Upper lobe of left lung (tissue), 6 donors: ENCODE results near the gene PRKACA. TPM values are rescaled to one million over a fixed set of nuclear protein-coding genes. Genes with fewer than 3 reads are reported as not detected.
"Not testable (repeated sequence)": the region's sequence is repeated elsewhere in the genome, so short reads cannot be mapped to it uniquely, and the experiment has no call there.

Source experiments
- ATAC-seq, 2 donors: fragments of 200-7000 bp; cut with Tn5 transposase; one replicate each; pipeline ENCODE4 v1.9.1; 2022; ENCODE audit warnings: mild to moderate bottlenecking in 2 of 2, moderate library complexity in 2 of 2; ENCODE audit not compliant: low FRiP score in 2 of 2
- DNase-seq, 2 donors: peaks; one replicate each; pipeline ENCODE4 v3.0.0-alpha.2; 2019 to 2020
- H3K27ac ChIP-seq, 4 donors: fragments of 200-600 bp; sonication (generic); one replicate each; pipeline ENCODE4 v1.5.1; 2016 to 2019
- H3K27me3 ChIP-seq, 4 donors: fragments of 200-600 bp; sonication (generic); one replicate each; pipeline ENCODE4 v1.5.1; 2017 to 2019
- H3K36me3 ChIP-seq, 4 donors: fragments of 200-600 bp; sonication (generic); one replicate each; pipeline ENCODE4 v1.5.1; 2016 to 2019
- H3K4me1 ChIP-seq, 4 donors: fragments of 200-600 bp; sonication (generic); one replicate each; pipeline ENCODE4 v1.5.1; 2018 to 2019
- H3K4me3 ChIP-seq, 4 donors: fragments of 200-600 bp; sonication (generic); one replicate each; pipeline ENCODE4 v1.5.1; 2017 to 2019; ENCODE audit warnings: mild to moderate bottlenecking in 2 of 4, moderate library complexity in 1 of 4
- H3K9me3 ChIP-seq, 4 donors: fragments of 200-600 bp; sonication (generic); one replicate each; pipeline ENCODE4 v1.5.1; 2018 to 2019
- CTCF ChIP-seq, 6 experiments: fragments of 450-650 bp in 4 of 6; fragments of 200-600 bp in 2 of 6; sonication (generic) in 2 of 6; IDR thresholded peaks; one replicate each; pipeline ENCODE4 v1.5.1; 2016 to 2019; ENCODE audit warnings: antibody characterized with exemption in 6 of 6
- EP300 ChIP-seq, 4 donors: sonication (generic); formaldehyde crosslinking; IDR thresholded peaks; one replicate each; pipeline ENCODE4 v1.5.1; 2017; ENCODE audit warnings: antibody characterized with exemption in 4 of 4, control low read depth in 2 of 4
- POLR2A ChIP-seq, 4 donors: fragments of 450-650 bp; IDR thresholded peaks; one replicate each; pipeline ENCODE4 v1.5.1; 2016 to 2017; ENCODE audit warnings: antibody characterized with exemption in 4 of 4, mild to moderate bottlenecking in 2 of 4
- POLR2AphosphoS5 ChIP-seq, 2 donors: sonication (generic); formaldehyde crosslinking; IDR thresholded peaks; one replicate each; pipeline ENCODE4 v1.5.1; 2017; ENCODE audit warnings: antibody characterized with exemption in 2 of 2
- WGBS, 2 donors: methylation state at CpG; one replicate each; pipeline ENCODE4 v1.1.5; 2017 to 2018; 5-methylcytosine and 5-hydroxymethylcytosine counted together
- total RNA-seq, 6 donors: library from RNA; depleted of rRNA in 4 of 6; stranded (reverse); fragments of >200 nt in 4 of 6; gene quantifications; one replicate each; pipeline versions ENCODE4 v1.1.0 to v1.2.1, GENCODE V29; 2016 to 2021
- donor health status: DM: no; HTN: no; CAD: no; lungs with moderate emphysema.
- donor health status: DM: no; HTN: yes; CAD: no; lungs with severe emphysema.

The PRKACA gene
- total RNA-seq, 6 donors from 2014 or later, result 24.1 to 107 (median 51.7) TPM

DNA sequence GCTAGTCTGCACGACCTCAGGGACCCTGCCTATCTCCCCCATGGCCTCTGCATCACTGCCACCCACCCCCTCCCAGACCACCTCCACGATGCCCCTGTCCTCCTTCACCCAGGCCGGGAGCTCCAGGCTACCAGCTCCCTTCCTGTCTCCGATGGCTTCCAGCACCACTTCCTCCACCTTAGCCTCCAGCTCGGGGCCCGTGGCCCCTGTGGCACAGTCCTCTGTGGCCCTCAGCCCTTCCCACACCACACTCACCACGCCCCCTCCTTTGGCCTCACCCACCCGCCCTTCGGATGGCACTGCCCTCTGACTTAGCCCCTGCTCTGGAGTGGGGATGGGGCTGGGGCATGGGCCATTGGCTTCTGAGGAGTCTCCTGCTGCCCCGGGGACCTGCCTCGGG is 62.8 kb downstream of the PRKACA start:
- H3K4me3 ChIP-seq, result no peak overlapping the region
- DNase-seq (no peak), ATAC-seq (no peak)
- peaks cover 0 to 19% (median 10%) of the 10 kb centered on the region in 4 donors for H3K36me3 ChIP-seq
- TF ChIP-seq POLR2AphosphoS5 (IDR thresholded peaks at IDR 0.05) (no peak), POLR2A (IDR thresholded peaks at IDR 0.05) (no peak)
- H3K9me3 ChIP-seq, result no peaks in the 10 kb centered on the region
- H3K27me3 ChIP-seq, result peaks cover 0 to 20% (median 2%) of the 10 kb centered on the region in 4 donors
- 52 to 57% methylated on average over 7 to 11 of the region's 11 CpGs for WGBS, 2 donors
- H3K4me1 ChIP-seq, result peaks cover 10 to 19% (median 17%) of the 10 kb centered on the region in 4 donors
- no peak overlapping the region for H3K27ac ChIP-seq

DNA sequence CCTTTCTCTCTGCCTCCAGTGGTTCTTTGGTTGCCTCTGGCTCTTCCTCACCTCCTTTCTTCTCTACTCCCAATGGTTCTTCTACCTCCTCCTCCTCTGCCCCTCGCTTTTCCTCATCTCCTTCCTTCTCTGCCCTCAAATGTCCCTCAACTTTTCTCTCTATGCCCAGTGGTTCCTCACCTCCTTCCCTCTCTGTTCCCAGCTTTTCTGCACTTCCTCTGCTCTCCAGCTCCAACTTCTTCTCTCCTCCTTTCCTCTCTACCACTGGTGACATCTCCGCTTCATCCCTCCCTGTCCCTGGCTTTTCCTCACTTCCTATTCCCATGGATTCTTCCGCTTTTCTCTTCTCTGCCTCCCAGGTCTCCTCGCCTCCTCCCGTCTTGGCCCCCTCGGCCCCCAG is 63.5 kb downstream of the PRKACA start:
- H3K27ac ChIP-seq, result no peak overlapping the region
- peaks cover 10 to 19% (median 16%) of the 10 kb centered on the region in 4 donors for H3K4me1 ChIP-seq
- no peak for ATAC-seq
- H3K9me3 ChIP-seq, result no peaks in the 10 kb centered on the region
- TF ChIP-seq POLR2A (IDR thresholded peaks at IDR 0.05) (no peak), EP300 (IDR thresholded peaks at IDR 0.05) (no peak), CTCF (IDR thresholded peaks at IDR 0.05) (no peak), POLR2AphosphoS5 (IDR thresholded peaks at IDR 0.05) (no peak)
- no peak for DNase-seq
- peaks cover 0 to 21% (median 11%) of the 10 kb centered on the region in 4 donors for H3K36me3 ChIP-seq
- WGBS, 2 donors, result 77 to 79% methylated on average over 6 of the region's 6 CpGs
- no peak overlapping the region for H3K4me3 ChIP-seq
- peaks cover 0 to 20% (median 2%) of the 10 kb centered on the region in 4 donors for H3K27me3 ChIP-seq

- no peak overlapping the region for H3K4me3 ChIP-seq
- peak in 1 of 2 donors; percentile 8 for ATAC-seq
- DNase-seq, result peak in 1 of 2 donors; percentile 76
- no peaks in the 10 kb centered on the region for H3K9me3 ChIP-seq
- 87 to 98% methylated on average over 5 of the region's 11 CpGs for WGBS, 2 donors
- H3K36me3 ChIP-seq, result peaks cover 0 to 23% (median 12%) of the 10 kb centered on the region in 4 donors
- peaks cover 0 to 14% (median 2%) of the 10 kb centered on the region in 4 donors for H3K27me3 ChIP-seq
- H3K4me1 ChIP-seq, result peaks cover 10 to 14% (median 14%) of the 10 kb centered on the region in 4 donors
- H3K27ac ChIP-seq, result no peak overlapping the region
- TF ChIP-seq POLR2AphosphoS5 (IDR thresholded peaks at IDR 0.05) (no peak), POLR2A (IDR thresholded peaks at IDR 0.05) (peak in 1 of 4 donors; percentile 12)
These were observed 64.1 kb downstream of the PRKACA start for GRCh38 chr19:14053500-14053899.

- DNase-seq, result no peak
- Histone ChIP-seq H3K4me1 (peaks cover 10 to 13% (median 11%) of the 10 kb centered on the region in 4 donors), H3K4me3 (no peak overlapping the region), H3K9me3 (no peaks in the 10 kb centered on the region), H3K27me3 (peaks cover 0 to 10% (median 2%) of the 10 kb centered on the region in 4 donors), H3K27ac (no peak overlapping the region), H3K36me3 (peaks cover 0 to 23% (median 12%) of the 10 kb centered on the region in 4 donors)
- no peak for TF ChIP-seq POLR2AphosphoS5 (IDR thresholded peaks at IDR 0.05)
- TF ChIP-seq EP300 (IDR thresholded peaks at IDR 0.05), result no peak
- TF ChIP-seq POLR2A (IDR thresholded peaks at IDR 0.05), result no peak
- TF ChIP-seq CTCF (IDR thresholded peaks at IDR 0.05), result no peak
- WGBS, 2 donors, result 87 to 93% methylated on average over 3 of the region's 3 CpGs
- ATAC-seq, result no peak
These were observed 64.5 kb downstream of the PRKACA start for GRCh38 chr19:14053032-14053431.

GRCh38 chr19:14052470-14052869 is 65.1 kb downstream of the PRKACA start:
- no peaks in the 10 kb centered on the region for H3K9me3 ChIP-seq
- TF ChIP-seq POLR2AphosphoS5 (IDR thresholded peaks at IDR 0.05), result no peak
- TF ChIP-seq EP300 (IDR thresholded peaks at IDR 0.05), result no peak
- no peak for TF ChIP-seq POLR2A (IDR thresholded peaks at IDR 0.05)
- no peak for TF ChIP-seq CTCF (IDR thresholded peaks at IDR 0.05)
- H3K27ac ChIP-seq, result no peak overlapping the region
- peaks cover 0 to 23% (median 12%) of the 10 kb centered on the region in 4 donors for H3K36me3 ChIP-seq
- H3K4me3 ChIP-seq, result no peak overlapping the region
- H3K4me1 ChIP-seq, result peaks cover 6 to 7% (median 6%) of the 10 kb centered on the region in 4 donors
- WGBS, 2 donors, result 92 to 95% methylated on average over 6 of the region's 6 CpGs
- H3K27me3 ChIP-seq, result peaks cover 0 to 5% (median 0%) of the 10 kb centered on the region in 4 donors
- ATAC-seq, result no peak
- DNase-seq, result no peak

- H3K27me3 ChIP-seq, result peaks cover 0 to under 1% (median 0%) of the 10 kb centered on the region in 4 donors
- peak in 1 of 2 donors; percentile 78 for DNase-seq
- ATAC-seq, result no peak
- no peak overlapping the region for H3K27ac ChIP-seq
- no peaks in the 10 kb centered on the region for H3K9me3 ChIP-seq
- peaks cover 0 to 23% (median 12%) of the 10 kb centered on the region in 4 donors for H3K36me3 ChIP-seq
- peaks cover under 1 to 2% (median 1%) of the 10 kb centered on the region in 4 donors for H3K4me1 ChIP-seq
- no peak overlapping the region for H3K4me3 ChIP-seq
- TF ChIP-seq EP300 (IDR thresholded peaks at IDR 0.05) (no peak), CTCF (IDR thresholded peaks at IDR 0.05) (no peak), POLR2A (IDR thresholded peaks at IDR 0.05) (no peak), POLR2AphosphoS5 (IDR thresholded peaks at IDR 0.05) (no peak)
- 95 to 100% methylated on average over 1 to 7 of the region's 9 CpGs for WGBS, 2 donors
These were observed 65.6 kb downstream of the PRKACA start for GRCh38 chr19:14051980-14052379.

DNA sequence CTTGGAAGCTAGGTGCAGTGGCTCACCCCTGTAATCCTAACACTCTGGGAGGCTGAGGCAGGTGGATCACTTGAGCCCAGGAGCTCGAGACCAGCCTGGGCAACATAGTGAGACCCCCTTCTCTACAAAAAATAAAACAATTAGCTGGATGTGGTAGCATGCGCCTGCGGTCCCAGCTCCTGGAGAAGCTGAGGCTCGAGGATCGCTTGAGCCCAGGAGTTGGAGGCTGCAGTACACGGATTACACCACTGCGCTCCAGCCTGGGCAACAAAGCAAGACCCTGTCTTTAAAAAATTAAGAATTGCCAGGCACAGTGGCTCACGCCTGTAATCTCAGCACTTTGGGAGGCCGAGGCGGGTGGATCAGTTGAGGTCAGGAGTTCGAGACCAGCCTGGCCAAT is 66.6 kb downstream of the PRKACA start:
- ATAC-seq, H3K27me3 ChIP-seq, H3K4me3 ChIP-seq, H3K27ac ChIP-seq, DNase-seq, H3K9me3 ChIP-seq, H3K4me1 ChIP-seq: not testable (repeated sequence)
- peaks cover 0 to 29% (median 14%) of the 10 kb centered on the region in 4 donors for H3K36me3 ChIP-seq
- 89 to 92% methylated on average over 10 to 11 of the region's 11 CpGs for WGBS, 2 donors
